H1 (cell line): ENCODE measurements around the gene SLC13A5. TPM values are rescaled to one million over a fixed set of nuclear protein-coding genes. Genes with fewer than 3 reads are reported as not detected.

Source experiments
- CTCF ChIA-PET: fragments of 300-600 bp; sonication (Branson Sonifier 250); formaldehyde crosslinking; loops from one replicate; lab custom pipeline; 2021; ENCODE audit not compliant: partially characterized antibody; lab: Charles Lee
- POLR2A ChIA-PET: fragments of 300-600 bp; sonication (Branson Sonifier 250); formaldehyde crosslinking; loops from one replicate; lab custom pipeline; 2021; ENCODE audit warnings: inconsistent platforms; ENCODE audit not compliant: partially characterized antibody; lab: Charles Lee
- DNase-seq, 2 experiments: peaks; one replicate each; pipeline versions ENCODE4 v3.0.0 to v3.0.0-alpha.2; 2010 to 2022; ENCODE audit warnings: low spot score in 2 of 2, low read depth in 1 of 2, mixed read lengths in 1 of 2
- FAIRE-seq: peaks from 2 replicates; lab custom pipeline; 2011; peaks lifted over from hg19 to GRCh38; lab: Jason Lieb, UNC
- H2AFZ ChIP-seq: 2 replicates; pipeline ENCODE4 v1.8.1; 2012; ENCODE audit warnings: low read length, inconsistent platforms
- H2AK5ac ChIP-seq: 2 replicates; pipeline ENCODE4 v1.6.1; 2013; ENCODE audit warnings: low read depth, low read length
- H2BK120ac ChIP-seq: replicated peaks from 2 replicates; pipeline ENCODE3; 2013; ENCODE audit warnings: low read depth, low read length, inconsistent platforms
- H2BK12ac ChIP-seq: 2 replicates; pipeline ENCODE4 v1.6.1; 2013; ENCODE audit warnings: low read depth, low read length
- H2BK15ac ChIP-seq: 2 replicates; pipeline ENCODE4 v1.6.1; 2013; ENCODE audit warnings: low read length
- H2BK20ac ChIP-seq: 2 replicates; pipeline ENCODE4 v1.6.1; 2013; ENCODE audit warnings: low read length
- H2BK5ac ChIP-seq: 2 replicates; pipeline ENCODE4 v1.6.1; 2013; ENCODE audit warnings: low read depth, low read length
- H3K14ac ChIP-seq: 2 replicates; pipeline ENCODE4 v1.6.1; 2013; ENCODE audit warnings: inconsistent platforms; ENCODE audit not compliant: insufficient read length
- H3K18ac ChIP-seq: 2 replicates; pipeline ENCODE4 v1.6.1; 2013; ENCODE audit warnings: low read length; ENCODE audit errors: extremely low read depth
- H3K23ac ChIP-seq: 2 replicates; pipeline ENCODE4 v1.6.1; 2013; ENCODE audit warnings: inconsistent platforms; ENCODE audit not compliant: insufficient read length
- H3K23me2 ChIP-seq: 2 replicates; pipeline ENCODE4 v1.6.1; 2013; ENCODE audit warnings: low read depth, low read length
- H3K27ac ChIP-seq: 2 replicates; pipeline ENCODE4 v1.6.1; 2011; ENCODE audit warnings: low read depth, low read length, inconsistent platforms
- H3K27me3 ChIP-seq, 4 experiments: replicated peaks in 1 of 4; 1 replicate in 1 of 4; 2 replicates in 3 of 4; pipeline versions ENCODE4 v1.6.1 to v1.8.1; 2011 to 2013; ENCODE audit warnings: low read length in 3 of 4, mild to moderate bottlenecking in 3 of 4, inconsistent platforms in 2 of 4, mixed read lengths in 2 of 4, moderate library complexity in 1 of 4; ENCODE audit not compliant: control insufficient read depth in 3 of 4, insufficient read depth in 3 of 4; ENCODE audit errors: extremely low read depth in 1 of 4
- H3K36me3 ChIP-seq, 4 experiments: 2 replicates each; pipeline versions ENCODE4 v1.6.1 to v1.8.1; 2011 to 2013; ENCODE audit warnings: mild to moderate bottlenecking in 4 of 4, low read length in 3 of 4, moderate library complexity in 2 of 4, control low read depth in 1 of 4, inconsistent platforms in 1 of 4; ENCODE audit not compliant: insufficient read depth in 4 of 4, control insufficient read depth in 2 of 4
- H3K4ac ChIP-seq: replicated peaks from 2 replicates; pipeline ENCODE3; 2013; ENCODE audit warnings: low read length, low read depth, mixed read lengths, inconsistent platforms; ENCODE audit not compliant: insufficient read length
- H3K4me1 ChIP-seq, 4 experiments: replicated peaks in 1 of 4; 1 replicate in 1 of 4; 2 replicates in 3 of 4; pipeline versions ENCODE4 v1.6.1 to v1.8.1; 2011 to 2013; ENCODE audit warnings: low read length in 3 of 4, inconsistent platforms in 2 of 4, mixed read lengths in 1 of 4; ENCODE audit not compliant: insufficient read depth in 4 of 4, control insufficient read depth in 3 of 4
- H3K4me2 ChIP-seq, 2 experiments: 2 replicates each; pipeline versions ENCODE4 v1.6.1 to v1.8.1; 2011 to 2013; ENCODE audit warnings: low read depth in 2 of 2, low read length in 2 of 2, control low read depth in 1 of 2, inconsistent platforms in 1 of 2, mild to moderate bottlenecking in 1 of 2; ENCODE audit not compliant: insufficient read depth in 1 of 2
- H3K4me3 ChIP-seq, 4 experiments: fragments of 200-600, 300-600 bp in 1 of 4; sonication (generic), shearing (Covaris generic), sonication (Bioruptor Twin) in 1 of 4; 2 replicates each; pipeline versions ENCODE4 v1.5.1 to v1.8.1; 2011 to 2016; ENCODE audit warnings: low read length in 4 of 4, low read depth in 3 of 4, control low read depth in 2 of 4, inconsistent platforms in 2 of 4, mild to moderate bottlenecking in 2 of 4, mixed read lengths in 1 of 4, moderate library complexity in 1 of 4; ENCODE audit not compliant: insufficient read depth in 2 of 4; ENCODE audit errors: extremely low read depth in 1 of 4
- H3K56ac ChIP-seq: replicated peaks from 2 replicates; pipeline ENCODE3; 2013; ENCODE audit warnings: low read depth, mild to moderate bottlenecking, mixed read lengths, low read length, inconsistent platforms; ENCODE audit not compliant: insufficient read length
- H3K79me1 ChIP-seq: 2 replicates; pipeline ENCODE4 v1.6.1; 2013; ENCODE audit warnings: low read depth, low read length, control low read depth
- H3K79me2 ChIP-seq, 2 experiments: 2 replicates each; pipeline versions ENCODE4 v1.6.1 to v1.8.1; 2012 to 2013; ENCODE audit warnings: low read length in 2 of 2, mild to moderate bottlenecking in 2 of 2, inconsistent platforms in 1 of 2; ENCODE audit not compliant: insufficient read depth in 2 of 2, control insufficient read depth in 1 of 2
- H3K9ac ChIP-seq, 4 experiments: replicated peaks in 1 of 4; 1 replicate in 1 of 4; 2 replicates in 3 of 4; pipeline versions ENCODE4 v1.6.1 to v1.8.1; 2011 to 2013; ENCODE audit warnings: low read depth in 3 of 4, low read length in 3 of 4, control low read depth in 2 of 4, mild to moderate bottlenecking in 2 of 4, moderate library complexity in 2 of 4, inconsistent platforms in 1 of 4; ENCODE audit errors: extremely low read depth in 1 of 4
- H3K9me3 ChIP-seq, 2 experiments: 2 replicates each; pipeline versions ENCODE4 v1.6.1 to v1.8.1; 2012 to 2013; ENCODE audit warnings: mild to moderate bottlenecking in 2 of 2, moderate library complexity in 2 of 2, control low read depth in 1 of 2, inconsistent platforms in 1 of 2, low read depth in 1 of 2, low read length in 1 of 2, mixed read lengths in 1 of 2; ENCODE audit not compliant: insufficient read depth in 2 of 2
- H4K20me1 ChIP-seq, 2 experiments: replicated peaks in 1 of 2; 2 replicates each; pipeline versions ENCODE3 to v1.8.1; 2011 to 2013; ENCODE audit warnings: inconsistent platforms in 2 of 2, low read length in 2 of 2, mild to moderate bottlenecking in 1 of 2; ENCODE audit not compliant: insufficient read depth in 2 of 2, control insufficient read depth in 1 of 2
- H4K5ac ChIP-seq: 2 replicates; pipeline ENCODE4 v1.6.1; 2013; ENCODE audit warnings: low read length, low read depth, mixed read lengths, inconsistent platforms; ENCODE audit not compliant: insufficient read length
- H4K8ac ChIP-seq: 2 replicates; pipeline ENCODE4 v1.8.0; 2013; ENCODE audit warnings: mild to moderate bottlenecking, moderate library complexity, low read length, inconsistent platforms; ENCODE audit not compliant: insufficient read depth; ENCODE audit errors: extremely low read depth
- H4K91ac ChIP-seq: replicated peaks from 2 replicates; pipeline ENCODE3; 2013; ENCODE audit warnings: low read length, mixed read lengths, inconsistent platforms; ENCODE audit not compliant: insufficient read length
- MAX ChIP-seq: IDR thresholded peaks from 2 replicates; pipeline ENCODE4 v1.6.1; 2012; ENCODE audit warnings: inconsistent platforms
- POU5F1 ChIP-seq: IDR thresholded peaks from 2 replicates; pipeline ENCODE4 v1.6.1; 2011; ENCODE audit warnings: low read depth, mild to moderate bottlenecking, low read length, moderate library complexity
- TEAD4 ChIP-seq: IDR thresholded peaks from 2 replicates; pipeline ENCODE4 v1.6.1; 2012; ENCODE audit warnings: low read depth, low read length, inconsistent platforms, mixed read lengths
- WGBS, 2 experiments: shearing (Covaris generic) in 1 of 2; methylation state at CpG; one replicate each; pipeline versions ENCODE4 v1.1.6 to v1.1.7; 2013 to 2015; ENCODE audit warnings: low lambda C conversion rate in 2 of 2, mixed read lengths in 2 of 2, inconsistent platforms in 1 of 2, low coverage in 1 of 2, missing lambda C conversion rate in 1 of 2; ENCODE audit not compliant: insufficient replicate concordance in 2 of 2, insufficient coverage in 1 of 2, insufficient read length in 1 of 2; ENCODE audit errors: extremely low coverage in 1 of 2, missing lambda C conversion rate in 1 of 2; 5-methylcytosine and 5-hydroxymethylcytosine counted together
- polyA plus RNA-seq, 7 experiments: library from polyadenylated mRNA; depleted of rRNA in 3 of 7; stranded (reverse) in 5 of 7; unstranded in 2 of 7; fragments of >200 nt in 5 of 7; fragments of 200-250 nt in 2 of 7; gene quantifications; 1 replicate in 5 of 7; 2 replicates in 1 of 7; 4 replicates in 1 of 7; pipeline versions ENCODE4 v1.2.1 to v1.2.3, GENCODE V29; 2011 to 2013; ENCODE audit warnings: missing spikeins in 2 of 7, mixed read lengths in 2 of 7
- total RNA-seq: library from RNA; stranded (reverse); fragmentation: NEBNext Ultra II Directional; extraction: Animal tissue kit (Norgen Biotek cat#: 25700); gene quantifications from 2 replicates; pipeline ENCODE4 v1.2.1, GENCODE V29; 2021

Gene SLC13A5
- total and polyA plus RNA-seq, 2 of the 8 experiments (the other 6 are each of a cell fraction or from before 2014, with no cell fraction given) = 2.1 to 2.6 TPM

GRCh38 chr17:6681176-6681575 lies 32.0 kb downstream of the SLC13A5 start:
- no peak overlapping the region for H3K18ac ChIP-seq
- H3K9me3 ChIP-seq = no peaks in the 10 kb centered on the region
- no peak overlapping the region for H3K9ac ChIP-seq
- H3K4me3 ChIP-seq = no peak overlapping the region
- H3K79me1 ChIP-seq = no peaks in the 10 kb centered on the region
- H2BK120ac ChIP-seq = no peak overlapping the region
- no peak overlapping the region for H3K27ac ChIP-seq
- H3K23me2 ChIP-seq = no peaks in the 10 kb centered on the region
- H4K8ac ChIP-seq = no peak overlapping the region
- POLR2A ChIA-PET = no interaction called here
- no peak overlapping the region for H2BK20ac ChIP-seq
- H2BK15ac ChIP-seq = no peak overlapping the region
- H3K4me2 ChIP-seq = no peak overlapping the region
- 89% methylated on average over 4 of the region's 4 CpGs; no CpG with 5 or more reads in 1 of the 2 experiments for WGBS, 2 experiments
- no peak overlapping the region for H3K56ac ChIP-seq
- DNase-seq (no peak), FAIRE-seq (no peak)
- H3K14ac ChIP-seq = no peak overlapping the region
- H3K4ac ChIP-seq = no peak overlapping the region
- H3K79me2 ChIP-seq = no peaks in the 10 kb centered on the region
- H2BK5ac ChIP-seq = no peak overlapping the region
- CTCF ChIA-PET = interaction anchor here (1.2 to 2.6 kb wide), 5 partner anchors 15 to 230 kb away, joined by 3 to 13 read pairs (median 4); partner anchors contain the start of gene SLC13A5
- H4K20me1 ChIP-seq = no peaks in the 10 kb centered on the region
- H4K5ac ChIP-seq = no peak overlapping the region
- no peak overlapping the region for H3K23ac ChIP-seq
- no peak overlapping the region for H2AFZ ChIP-seq
- H2BK12ac ChIP-seq = no peak overlapping the region
- H4K91ac ChIP-seq = no peak overlapping the region
- no peaks in the 10 kb centered on the region; a peak in 2 of 7 replicates for H3K4me1 ChIP-seq
- no peak overlapping the region for H2AK5ac ChIP-seq
- no peaks in the 10 kb centered on the region for H3K36me3 ChIP-seq
- no peaks in the 10 kb centered on the region; a peak in 1 of 7 replicates for H3K27me3 ChIP-seq
- TF ChIP-seq POU5F1 (no peak), TEAD4 (no peak), MAX (no peak)
